ENCODE results near the gene CXXC5.

Gene CXXC5

DNA sequence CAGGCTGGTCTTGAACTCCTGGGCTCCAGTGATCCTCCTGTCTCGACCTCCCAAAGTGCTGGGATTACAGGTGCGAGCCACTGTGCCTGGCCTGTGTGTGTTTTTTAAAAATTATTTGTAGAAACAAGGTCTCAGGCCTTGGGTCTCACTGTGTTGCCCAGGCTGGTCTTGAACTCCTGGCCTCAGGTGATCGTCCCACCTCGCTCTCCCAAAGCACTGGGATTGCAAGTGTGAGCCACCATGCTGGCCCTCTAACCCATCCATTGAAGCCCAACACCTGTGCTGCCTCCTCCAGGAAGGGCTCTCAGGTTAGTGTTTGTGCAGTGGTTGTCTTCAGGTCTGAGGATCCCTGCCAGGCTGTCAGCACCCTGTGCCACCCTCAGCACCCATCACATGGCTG lies 56.6 kb downstream of the CXXC5 start:
- ChIA-PET POLR2A (no interaction called here), CTCF (interaction anchor here (1.2 to 1.5 kb wide), 3 partner anchors 61 to 71 kb away, joined by 3 to 5 read pairs (median 4); no protein-coding TSS in a partner anchor)
- TF ChIP-seq, protein P1, sequence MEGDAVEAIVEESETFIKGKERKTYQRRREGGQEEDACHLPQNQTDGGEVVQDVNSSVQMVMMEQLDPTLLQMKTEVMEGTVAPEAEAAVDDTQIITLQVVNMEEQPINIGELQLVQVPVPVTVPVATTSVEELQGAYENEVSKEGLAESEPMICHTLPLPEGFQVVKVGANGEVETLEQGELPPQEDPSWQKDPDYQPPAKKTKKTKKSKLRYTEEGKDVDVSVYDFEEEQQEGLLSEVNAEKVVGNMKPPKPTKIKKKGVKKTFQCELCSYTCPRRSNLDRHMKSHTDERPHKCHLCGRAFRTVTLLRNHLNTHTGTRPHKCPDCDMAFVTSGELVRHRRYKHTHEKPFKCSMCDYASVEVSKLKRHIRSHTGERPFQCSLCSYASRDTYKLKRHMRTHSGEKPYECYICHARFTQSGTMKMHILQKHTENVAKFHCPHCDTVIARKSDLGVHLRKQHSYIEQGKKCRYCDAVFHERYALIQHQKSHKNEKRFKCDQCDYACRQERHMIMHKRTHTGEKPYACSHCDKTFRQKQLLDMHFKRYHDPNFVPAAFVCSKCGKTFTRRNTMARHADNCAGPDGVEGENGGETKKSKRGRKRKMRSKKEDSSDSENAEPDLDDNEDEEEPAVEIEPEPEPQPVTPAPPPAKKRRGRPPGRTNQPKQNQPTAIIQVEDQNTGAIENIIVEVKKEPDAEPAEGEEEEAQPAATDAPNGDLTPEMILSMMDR (IDR thresholded peaks at IDR 0.05; ENCODE audit: control extremely low read depth, extremely low read depth, low read depth, missing control alignments): no peak
- DNase-seq (ENCODE audit: extremely low spot score): no peak

DNA sequence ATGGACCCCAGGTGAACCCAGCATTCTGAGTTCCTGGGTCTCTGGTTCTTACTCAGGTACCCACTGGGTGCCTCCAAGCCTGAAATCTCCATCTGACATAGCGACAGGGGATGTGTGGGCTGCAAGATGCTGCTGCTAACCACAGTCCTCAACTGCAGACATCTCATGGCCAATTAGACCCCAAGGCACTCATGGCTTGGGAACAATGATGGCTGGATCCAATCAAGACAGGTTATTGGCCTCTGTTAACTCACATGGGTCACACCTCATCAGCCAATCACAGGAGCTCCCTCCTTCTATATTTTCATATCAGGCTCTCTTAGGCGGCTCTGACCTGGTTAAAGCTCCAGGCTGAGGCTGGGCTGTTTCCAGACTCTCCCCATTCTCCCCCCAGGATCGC lies 57.0 kb downstream of the CXXC5 start:
- CTCF ChIA-PET: interaction anchor here (1.2 to 1.6 kb wide), 4 partner anchors 15 to 72 kb away, joined by 3 to 5 read pairs (median 4); no protein-coding TSS in a partner anchor
- POLR2A ChIA-PET: no interaction called here
- TF ChIP-seq, protein P1 (IDR thresholded peaks at IDR 0.05; ENCODE audit: control extremely low read depth, extremely low read depth, low read depth, missing control alignments): no peak
- DNase-seq (ENCODE audit: extremely low spot score): no peak

DNA sequence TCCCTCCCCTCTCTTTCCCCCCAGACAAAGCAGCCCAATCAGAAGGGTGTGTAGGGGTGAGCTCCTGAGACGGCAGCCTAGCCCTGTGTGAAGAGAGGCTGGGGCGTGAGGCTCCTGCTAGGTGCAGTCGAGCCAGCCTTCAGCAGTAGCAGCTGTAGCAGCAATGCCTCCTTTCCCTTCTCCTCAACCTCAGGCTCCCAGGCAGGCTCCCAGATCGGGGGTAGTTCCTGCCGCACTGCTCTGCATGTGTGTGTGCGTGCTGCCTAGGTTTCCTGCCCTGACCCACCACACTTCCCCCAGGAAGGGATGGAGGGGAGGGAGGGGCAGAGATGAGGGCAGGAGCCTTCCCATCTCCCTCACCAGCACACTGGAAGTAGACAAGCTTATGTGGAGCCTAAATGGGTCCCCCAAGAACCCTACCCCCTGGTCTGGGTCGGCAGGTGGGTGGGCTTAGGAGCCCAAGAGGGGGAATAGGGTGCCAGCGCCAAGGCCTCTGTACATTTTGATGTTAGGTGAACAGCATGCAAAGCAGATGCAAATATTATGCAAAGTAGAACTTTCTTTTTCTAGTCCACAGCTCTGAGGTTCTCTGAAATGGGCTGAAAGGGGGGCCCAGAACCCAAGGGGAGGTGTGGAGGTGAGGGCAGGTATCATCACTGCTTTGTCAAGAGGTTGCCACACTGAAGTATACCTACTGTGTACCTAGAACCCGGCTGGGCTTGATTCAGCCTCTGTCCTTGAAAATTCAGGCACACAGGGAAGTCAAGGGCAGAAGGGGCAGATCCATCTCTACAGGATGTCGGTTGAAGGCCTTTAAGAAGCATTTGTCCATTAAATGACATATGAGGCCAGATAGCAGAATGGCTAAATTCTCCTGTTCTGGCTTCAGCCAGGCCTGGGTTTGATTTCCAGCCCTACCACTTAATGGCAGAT lies 57.8 kb downstream of the CXXC5 start:
- ChIA-PET POLR2A (no interaction called here), CTCF (interaction anchor here (0.8 to 3.9 kb wide), 6 partner anchors 16 to 76 kb away, joined by 3 to 16 read pairs (median 4); no protein-coding TSS in a partner anchor)
- TF ChIP-seq, protein P1 (IDR thresholded peaks at IDR 0.05; ENCODE audit: control extremely low read depth, extremely low read depth, low read depth, missing control alignments): no peak
- no peak for DNase-seq (ENCODE audit: extremely low spot score)

DNA sequence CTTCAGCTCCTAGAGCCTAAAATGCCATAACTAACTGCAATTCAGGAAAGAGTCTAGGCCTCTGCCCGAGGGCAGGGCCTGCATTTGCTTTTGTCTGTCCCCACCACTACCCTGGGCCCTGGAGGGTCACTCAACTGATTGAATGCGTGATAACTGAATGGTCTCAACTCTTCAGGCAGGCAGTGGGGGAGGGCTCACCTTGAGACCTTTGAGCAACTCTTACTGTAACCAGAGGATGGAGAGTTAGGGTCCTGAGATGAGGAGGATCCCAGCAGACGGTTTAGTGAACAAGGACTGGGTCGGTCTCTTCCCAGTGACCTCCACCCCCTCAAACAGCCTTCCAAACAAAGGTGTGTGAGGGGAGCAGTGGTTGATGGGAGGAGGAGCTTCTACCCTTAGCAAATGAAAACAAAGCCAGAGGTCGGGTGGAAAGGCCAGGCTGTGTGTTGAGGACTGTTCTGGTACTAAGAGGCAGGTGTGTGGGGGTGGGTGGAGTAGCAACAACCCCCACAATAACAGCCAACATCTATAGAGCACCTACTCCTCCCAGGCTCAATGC lies 59.4 kb downstream of the CXXC5 start:
- ChIA-PET POLR2A (no interaction called here), CTCF (interaction anchor here (1.0 to 7.4 kb wide), 5 partner anchors 11 to 74 kb away, joined by 3 to 31 read pairs (median 5); no protein-coding TSS in a partner anchor)
- DNase-seq (ENCODE audit: extremely low spot score): no peak
- TF ChIP-seq, protein P1 (IDR thresholded peaks at IDR 0.05; ENCODE audit: control extremely low read depth, extremely low read depth, low read depth, missing control alignments): no peak

DNA sequence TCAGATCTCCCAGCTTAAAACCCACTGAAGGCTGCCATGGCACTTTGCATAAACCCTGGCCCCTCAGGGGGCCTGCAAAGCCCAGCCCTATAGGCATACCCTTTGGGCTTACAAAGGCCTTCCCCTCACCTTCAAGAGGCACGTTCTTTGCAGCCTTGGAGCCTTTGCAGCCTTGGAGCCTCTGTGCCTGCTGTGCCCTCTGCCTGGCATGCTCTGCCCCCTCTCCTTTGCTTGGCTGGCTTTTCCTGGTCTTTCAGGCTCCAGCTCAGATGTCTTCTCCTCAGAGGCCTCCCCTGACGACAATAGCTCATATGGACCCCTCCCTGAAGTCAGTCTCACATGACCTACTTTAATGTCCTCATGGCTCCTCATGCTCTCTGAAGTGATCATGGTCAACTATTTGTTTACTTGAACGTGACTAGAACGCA lies 60.3 kb downstream of the CXXC5 start:
- TF ChIP-seq, protein P1 (IDR thresholded peaks at IDR 0.05; ENCODE audit: control extremely low read depth, extremely low read depth, low read depth, missing control alignments): no peak
- ChIA-PET CTCF (interaction anchor here (0.7 to 7.4 kb wide), 7 partner anchors 9 to 79 kb away, joined by 3 to 31 read pairs (median 4); no protein-coding TSS in a partner anchor), POLR2A (interaction anchor here (0.5 kb wide), 1 partner anchor 26 kb away, joined by 5 read pairs; no protein-coding TSS in a partner anchor)
- no peak for DNase-seq (ENCODE audit: extremely low spot score)

DNA sequence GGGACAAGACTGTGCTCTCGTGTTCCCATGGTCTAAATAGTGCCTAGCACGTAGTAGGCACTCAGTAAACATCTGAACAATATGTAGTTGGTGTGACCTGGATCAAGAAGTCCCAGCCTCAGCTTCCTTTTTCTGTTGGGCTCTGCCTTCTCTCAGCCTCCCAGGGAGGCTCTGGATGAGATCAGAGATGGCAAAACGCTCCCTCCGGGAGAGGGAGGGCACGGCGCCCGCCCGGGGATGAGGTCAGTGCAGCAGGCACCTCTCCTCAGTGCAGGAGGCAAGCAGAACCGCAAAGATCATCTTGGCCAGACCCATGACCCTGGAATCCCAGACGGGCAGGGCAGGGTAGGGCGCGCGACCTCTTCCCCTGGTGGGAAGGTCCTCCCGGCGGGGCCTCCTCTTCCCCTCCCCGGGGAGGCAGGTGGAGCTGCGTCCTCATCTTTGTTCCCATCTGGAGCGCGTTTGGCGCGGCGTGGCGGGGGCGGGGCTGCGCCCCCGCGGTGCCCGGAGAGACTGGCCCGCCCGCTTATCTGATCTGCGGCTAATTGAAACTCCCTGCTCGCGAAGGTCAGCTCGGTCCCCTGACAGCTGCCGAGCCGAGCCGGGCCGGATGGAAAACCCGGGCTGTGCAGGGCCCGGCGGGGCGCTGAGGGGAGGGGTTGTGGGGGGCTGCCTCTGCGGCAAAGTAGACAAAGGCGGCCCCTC lies 60.9 kb downstream of the CXXC5 start:
- POLR2A ChIA-PET: interaction anchor here (0.5 kb wide), 1 partner anchor 27 kb away, joined by 5 read pairs; no protein-coding TSS in a partner anchor
- TF ChIP-seq, protein P1 (IDR thresholded peaks at IDR 0.05; ENCODE audit: control extremely low read depth, extremely low read depth, low read depth, missing control alignments): no peak
- CTCF ChIA-PET: interaction anchor here (1.0 to 7.4 kb wide), 7 partner anchors 8 to 78 kb away, joined by 3 to 31 read pairs (median 5); no protein-coding TSS in a partner anchor
- peak; percentile 56 for DNase-seq (ENCODE audit: extremely low spot score)

Data from GM10248 (cell line).